Measurements from ENCODE around the gene GET4. TPM values are rescaled to one million over a fixed set of nuclear protein-coding genes. Genes with fewer than 3 reads are reported as not detected.

Gene GET4
- total RNA-seq, 1 experiment from 2014 or later = 44.8 TPM

DNA sequence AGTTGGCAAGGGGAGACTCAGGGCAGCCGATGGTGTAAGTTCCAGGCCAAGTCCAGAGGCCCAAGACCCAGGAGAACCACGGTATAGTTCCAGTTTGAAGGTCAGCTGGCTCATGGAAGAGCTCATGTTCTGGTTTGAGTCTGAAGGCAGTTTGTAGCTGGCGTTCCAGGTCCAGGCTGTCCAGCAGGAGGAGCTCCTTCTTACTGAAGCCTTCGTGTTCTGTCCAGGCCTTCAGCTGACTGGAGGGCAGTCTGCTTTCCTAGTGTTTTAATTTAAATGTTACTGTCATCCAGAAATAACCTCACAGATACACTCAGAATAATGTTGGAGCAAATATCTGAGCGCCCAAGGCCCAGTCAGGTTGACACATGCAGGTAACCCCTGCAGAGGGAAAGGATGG, 39.9 kb upstream of the GET4 start:
- DNase-seq (ENCODE audit: low read depth, low spot score) = peak; percentile 27
- Histone ChIP-seq H3K9me3 (ENCODE audit: control insufficient read depth in 1 of 2, insufficient read depth in 1 of 2, low read depth in 1 of 2, low read length in 2 of 2) (no peaks in the 10 kb centered on the region), H3K27ac (ENCODE audit: low read depth, low read length) (no peak overlapping the region; the same call in 1 of the 2 replicates), H3K4me2 (ENCODE audit: low read length) (peak overlapping the region; percentile 32), H3K36me3 (ENCODE audit: control insufficient read depth in 1 of 2, insufficient read depth in 2 of 2, low read length in 2 of 2) (peaks cover 4 to 19% of the 10 kb centered on the region in 2 experiments; a peak in 2 of 4 replicates), H2AFZ (ENCODE audit: low read depth, low read length, poor library complexity, severe bottlenecking) (no peak overlapping the region), H3K9me2 (ENCODE audit: insufficient read depth) (no peaks in the 10 kb centered on the region), H3K79me2 (ENCODE audit: insufficient read depth, low read length) (peaks cover 81% of the 10 kb centered on the region), H3K4me1 (ENCODE audit: control insufficient read depth in 1 of 2, insufficient read depth in 2 of 2, low read length in 2 of 2) (peaks cover 21 to 51% of the 10 kb centered on the region in 2 experiments), H3K9ac (ENCODE audit: low read length) (peak overlapping the region; percentile 29; the same call in 1 of the 2 replicates), H4K20me1 (ENCODE audit: insufficient read depth) (no peaks in the 10 kb centered on the region), H3K27me3 (ENCODE audit: insufficient read depth, low read length) (no peaks in the 10 kb centered on the region), H3K4me3 (replicated peaks in 1 of 2; ENCODE audit: low read depth in 1 of 2, low read length in 2 of 2) (no peak overlapping the region)
- CTCF ChIA-PET = interaction anchor here (0.8 to 1.6 kb wide), 6 partner anchors 9 to 50 kb away, joined by 3 to 9 read pairs (median 4); no protein-coding TSS in a partner anchor
- POLR2A ChIA-PET = no interaction called here
- no TSS peak for BruUV-seq (replicated peaks)
- TF ChIP-seq, protein P1, sequence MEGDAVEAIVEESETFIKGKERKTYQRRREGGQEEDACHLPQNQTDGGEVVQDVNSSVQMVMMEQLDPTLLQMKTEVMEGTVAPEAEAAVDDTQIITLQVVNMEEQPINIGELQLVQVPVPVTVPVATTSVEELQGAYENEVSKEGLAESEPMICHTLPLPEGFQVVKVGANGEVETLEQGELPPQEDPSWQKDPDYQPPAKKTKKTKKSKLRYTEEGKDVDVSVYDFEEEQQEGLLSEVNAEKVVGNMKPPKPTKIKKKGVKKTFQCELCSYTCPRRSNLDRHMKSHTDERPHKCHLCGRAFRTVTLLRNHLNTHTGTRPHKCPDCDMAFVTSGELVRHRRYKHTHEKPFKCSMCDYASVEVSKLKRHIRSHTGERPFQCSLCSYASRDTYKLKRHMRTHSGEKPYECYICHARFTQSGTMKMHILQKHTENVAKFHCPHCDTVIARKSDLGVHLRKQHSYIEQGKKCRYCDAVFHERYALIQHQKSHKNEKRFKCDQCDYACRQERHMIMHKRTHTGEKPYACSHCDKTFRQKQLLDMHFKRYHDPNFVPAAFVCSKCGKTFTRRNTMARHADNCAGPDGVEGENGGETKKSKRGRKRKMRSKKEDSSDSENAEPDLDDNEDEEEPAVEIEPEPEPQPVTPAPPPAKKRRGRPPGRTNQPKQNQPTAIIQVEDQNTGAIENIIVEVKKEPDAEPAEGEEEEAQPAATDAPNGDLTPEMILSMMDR (IDR thresholded peaks at IDR 0.05 in 2 of 3, conservative IDR thresholded peaks at IDR 0.05 in 1 of 3; ENCODE audit: borderline replicate concordance in 1 of 3, insufficient read depth in 1 of 3, low read depth in 2 of 3, low read length in 2 of 3) = peak in 2 of 3 experiments; percentile 54 to 72; a peak in 4 of 6 replicates
- TF ChIP-seq, protein P2, sequence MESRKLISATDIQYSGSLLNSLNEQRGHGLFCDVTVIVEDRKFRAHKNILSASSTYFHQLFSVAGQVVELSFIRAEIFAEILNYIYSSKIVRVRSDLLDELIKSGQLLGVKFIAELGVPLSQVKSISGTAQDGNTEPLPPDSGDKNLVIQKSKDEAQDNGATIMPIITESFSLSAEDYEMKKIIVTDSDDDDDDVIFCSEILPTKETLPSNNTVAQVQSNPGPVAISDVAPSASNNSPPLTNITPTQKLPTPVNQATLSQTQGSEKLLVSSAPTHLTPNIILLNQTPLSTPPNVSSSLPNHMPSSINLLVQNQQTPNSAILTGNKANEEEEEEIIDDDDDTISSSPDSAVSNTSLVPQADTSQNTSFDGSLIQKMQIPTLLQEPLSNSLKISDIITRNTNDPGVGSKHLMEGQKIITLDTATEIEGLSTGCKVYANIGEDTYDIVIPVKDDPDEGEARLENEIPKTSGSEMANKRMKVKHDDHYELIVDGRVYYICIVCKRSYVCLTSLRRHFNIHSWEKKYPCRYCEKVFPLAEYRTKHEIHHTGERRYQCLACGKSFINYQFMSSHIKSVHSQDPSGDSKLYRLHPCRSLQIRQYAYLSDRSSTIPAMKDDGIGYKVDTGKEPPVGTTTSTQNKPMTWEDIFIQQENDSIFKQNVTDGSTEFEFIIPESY (IDR thresholded peaks at IDR 0.05; ENCODE audit: extremely low read depth, insufficient replicate concordance, low read length) = no peak
- TF ChIP-seq TCF7L2 (IDR thresholded peaks at IDR 0.05; ENCODE audit: borderline replicate concordance, extremely low read depth, insufficient read depth, insufficient read length) = no peak
- TF ChIP-seq SIN3A (IDR thresholded peaks at IDR 0.05; ENCODE audit: low read depth) = no peak
- intact Hi-C loops (cut with micrococcal nuclease) = loop anchor here (2.0 kb wide), 1 partner anchor 50 kb away; no protein-coding TSS in a partner anchor
- peak; percentile 43 for ATAC-seq
- RAD21 ChIA-PET (ENCODE audit: low non-redundant PET in 1 of 2, low total read pairs in 2 of 2, uncharacterized antibody in 2 of 2, unreplicated experiment in 2 of 2) = no interaction called here
